ENCODE data around the gene ZNF451. TPM values are rescaled to one million over a fixed set of nuclear protein-coding genes. Genes with fewer than 3 reads are reported as not detected.
A peak's percentile ranks its signal among the peaks of the same experiment; 100 is the strongest.

Gene ZNF451
- total and polyA plus RNA-seq, 2 experiments from 2014 or later, result 19.9 to 39.0 TPM

GRCh38 chr6:57173886-57174510, 84.0 kb downstream of the ZNF451 start:
- Histone ChIP-seq H3F3A (ENCODE audit: insufficient read depth) (peaks cover 70% of the 10 kb centered on the region), H3K4me1 (ENCODE audit: insufficient read depth) (peaks cover 49% of the 10 kb centered on the region), H3K9ac (peak overlapping the region; percentile 96), H3K9me2 (ENCODE audit: insufficient read depth) (no peaks in the 10 kb centered on the region), H3K4me3 (peak overlapping the region; percentile 98), H3K27me3 (replicated peaks; ENCODE audit: insufficient read depth) (no peaks in the 10 kb centered on the region), H3K9me3 (ENCODE audit: low read depth) (no peaks in the 10 kb centered on the region), H3K79me2 (ENCODE audit: insufficient read depth) (peaks cover 79% of the 10 kb centered on the region), H4K20me1 (ENCODE audit: insufficient read depth) (no peaks in the 10 kb centered on the region), H3K27ac (peak overlapping the region; percentile 84), H3K36me3 (ENCODE audit: low read depth) (0 out of 2 replicates have a peak, but pooled peaks cover 3% of the 10 kb centered on the region), H3K4me2 (ENCODE audit: unreplicated experiment) (peak overlapping the region; percentile 94), H2AFZ (0 out of 2 replicates have a peak overlapping the region, but pooled peaks have one; percentile 83)
- in situ Hi-C loops (cut with MboI), result no loop called here
- WGBS, 2 experiments (ENCODE audit: low coverage in 1 of 2, low lambda C conversion rate in 2 of 2, missing lambda C conversion rate in 2 of 2), result 0 to 1% methylated on average over 5 of the region's 5 CpGs
- TF ChIP-seq EZH2 (IDR thresholded peaks at IDR 0.05; ENCODE audit: insufficient read depth, poor library complexity, severe bottlenecking) (no peak), EZH2phosphoT487 (IDR thresholded peaks at IDR 0.05; ENCODE audit: insufficient read depth, low read depth) (no peak)
- peak; percentile 84 for DNase-seq

GRCh38 chr6:57174511-57174907, 84.5 kb downstream of the ZNF451 start:
- Histone ChIP-seq H3K27ac (peak overlapping the region; percentile 84), H3K9ac (peak overlapping the region; percentile 96), H4K20me1 (ENCODE audit: insufficient read depth) (no peaks in the 10 kb centered on the region), H3K79me2 (ENCODE audit: insufficient read depth) (peaks cover 84% of the 10 kb centered on the region), H3K9me2 (ENCODE audit: insufficient read depth) (no peaks in the 10 kb centered on the region), H2AFZ (no peak overlapping the region), H3K4me2 (ENCODE audit: unreplicated experiment) (peak overlapping the region; percentile 94), H3K9me3 (ENCODE audit: low read depth) (no peaks in the 10 kb centered on the region), H3K27me3 (replicated peaks; ENCODE audit: insufficient read depth) (no peaks in the 10 kb centered on the region), H3K4me1 (ENCODE audit: insufficient read depth) (peaks cover 54% of the 10 kb centered on the region), H3K36me3 (ENCODE audit: low read depth) (0 out of 2 replicates have a peak, but pooled peaks cover 3% of the 10 kb centered on the region), H3K4me3 (peak overlapping the region; percentile 98), H3F3A (ENCODE audit: insufficient read depth) (peaks cover 74% of the 10 kb centered on the region)
- TF ChIP-seq EZH2 (IDR thresholded peaks at IDR 0.05; ENCODE audit: insufficient read depth, poor library complexity, severe bottlenecking) (no peak), EZH2phosphoT487 (IDR thresholded peaks at IDR 0.05; ENCODE audit: insufficient read depth, low read depth) (no peak)
- WGBS, 2 experiments (ENCODE audit: low coverage in 1 of 2, low lambda C conversion rate in 2 of 2, missing lambda C conversion rate in 2 of 2), result 41 to 45% methylated on average over 3 of the region's 3 CpGs
- in situ Hi-C loops (cut with MboI), result no loop called here
- DNase-seq, result no peak

- Histone ChIP-seq H3K9me2 (ENCODE audit: insufficient read depth) (no peaks in the 10 kb centered on the region), H3K36me3 (ENCODE audit: low read depth) (peaks cover 18% of the 10 kb centered on the region), H3K27ac (peak overlapping the region; percentile 54), H3K27me3 (replicated peaks; ENCODE audit: insufficient read depth) (no peaks in the 10 kb centered on the region), H2AFZ (peak overlapping the region; percentile 33), H3F3A (ENCODE audit: insufficient read depth) (peaks cover 94% of the 10 kb centered on the region), H3K4me2 (ENCODE audit: unreplicated experiment) (peak overlapping the region; percentile 94), H3K4me3 (peak overlapping the region; percentile 54), H3K79me2 (ENCODE audit: insufficient read depth) (peaks cover 99% of the 10 kb centered on the region), H3K9me3 (ENCODE audit: low read depth) (no peaks in the 10 kb centered on the region), H3K4me1 (ENCODE audit: insufficient read depth) (peaks cover 51% of the 10 kb centered on the region), H4K20me1 (ENCODE audit: insufficient read depth) (no peaks in the 10 kb centered on the region), H3K9ac (peak overlapping the region; percentile 44)
- TF ChIP-seq EZH2phosphoT487 (IDR thresholded peaks at IDR 0.05; ENCODE audit: insufficient read depth, low read depth), result no peak
- no peak for TF ChIP-seq EZH2 (IDR thresholded peaks at IDR 0.05; ENCODE audit: insufficient read depth, poor library complexity, severe bottlenecking)
- WGBS, 2 experiments (ENCODE audit: low coverage in 1 of 2, low lambda C conversion rate in 2 of 2, missing lambda C conversion rate in 2 of 2), result 19 to 27% methylated on average over 11 of the region's 11 CpGs
- in situ Hi-C loops (cut with MboI), result loop anchor here (5.0 kb wide), 1 partner anchor 140 kb away; the partner anchor contains the start of gene PRIM2
- peak; percentile 67 for DNase-seq
These were observed 87.7 kb downstream of the ZNF451 start for GRCh38 chr6:57177545-57178265.

GRCh38 chr6:57180596-57180995, 90.6 kb downstream of the ZNF451 start:
- Histone ChIP-seq H3K27ac (peak overlapping the region; percentile 12; the same call in 1 of the 2 replicates), H4K20me1 (ENCODE audit: insufficient read depth) (no peaks in the 10 kb centered on the region), H3K4me2 (ENCODE audit: unreplicated experiment) (no peak overlapping the region), H3K36me3 (ENCODE audit: low read depth) (peaks cover 44% of the 10 kb centered on the region), H3K4me1 (ENCODE audit: insufficient read depth) (peaks cover 46% of the 10 kb centered on the region), H3K4me3 (no peak overlapping the region), H3K27me3 (replicated peaks; ENCODE audit: insufficient read depth) (no peaks in the 10 kb centered on the region), H3K79me2 (ENCODE audit: insufficient read depth) (peaks cover 97% of the 10 kb centered on the region), H2AFZ (no peak overlapping the region), H3K9me2 (ENCODE audit: insufficient read depth) (no peaks in the 10 kb centered on the region), H3K9me3 (ENCODE audit: low read depth) (no peaks in the 10 kb centered on the region), H3F3A (ENCODE audit: insufficient read depth) (peaks cover 95% of the 10 kb centered on the region), H3K9ac (no peak overlapping the region)
- no peak for TF ChIP-seq EZH2phosphoT487 (IDR thresholded peaks at IDR 0.05; ENCODE audit: insufficient read depth, low read depth)
- no peak for TF ChIP-seq EZH2 (IDR thresholded peaks at IDR 0.05; ENCODE audit: insufficient read depth, poor library complexity, severe bottlenecking)
- in situ Hi-C loops (cut with MboI), result no loop called here
- DNase-seq, result no peak
- WGBS, 2 experiments (ENCODE audit: low coverage in 1 of 2, low lambda C conversion rate in 2 of 2, missing lambda C conversion rate in 2 of 2), result 94 to 98% methylated on average over 3 of the region's 3 CpGs
